RWPE1 (cell line): ENCODE data around the gene GAS2L2.

Source experiments
- CTCF ChIA-PET: fragments of 350-600 bp; sonication (Branson Sonifier 250); formaldehyde crosslinking; extraction: SDS; loops from one replicate; lab custom pipeline; 2021; lab: Yijun Ruan, JAX
- POLR2A ChIA-PET: fragments of 400-600 bp; formaldehyde crosslinking; extraction: SDS; loops from one replicate; lab custom pipeline; 2020; ENCODE audit warnings: antibody characterized with exemption; ENCODE audit not compliant: low non-redundant PET; lab: Yijun Ruan, JAX
- DNase-seq: peaks from one replicate; pipeline ENCODE4 v3.0.0; 2012; ENCODE audit warnings: low spot score
- H3K27ac ChIP-seq: fragments of 450-650 bp; 2 replicates; pipeline ENCODE4 v1.5.1; 2017
- TF ChIP-seq, protein P1 (sequence below): fragments of 450-650 bp; conservative IDR thresholded peaks from 2 replicates; pipeline ENCODE4 v1.5.1; 2017; ENCODE audit warnings: low read depth, mild to moderate bottlenecking

GAS2L2 gene

GRCh38 chr17:35795871-35796265 lies 42.8 kb upstream of the GAS2L2 start:
- TF ChIP-seq, protein P1, sequence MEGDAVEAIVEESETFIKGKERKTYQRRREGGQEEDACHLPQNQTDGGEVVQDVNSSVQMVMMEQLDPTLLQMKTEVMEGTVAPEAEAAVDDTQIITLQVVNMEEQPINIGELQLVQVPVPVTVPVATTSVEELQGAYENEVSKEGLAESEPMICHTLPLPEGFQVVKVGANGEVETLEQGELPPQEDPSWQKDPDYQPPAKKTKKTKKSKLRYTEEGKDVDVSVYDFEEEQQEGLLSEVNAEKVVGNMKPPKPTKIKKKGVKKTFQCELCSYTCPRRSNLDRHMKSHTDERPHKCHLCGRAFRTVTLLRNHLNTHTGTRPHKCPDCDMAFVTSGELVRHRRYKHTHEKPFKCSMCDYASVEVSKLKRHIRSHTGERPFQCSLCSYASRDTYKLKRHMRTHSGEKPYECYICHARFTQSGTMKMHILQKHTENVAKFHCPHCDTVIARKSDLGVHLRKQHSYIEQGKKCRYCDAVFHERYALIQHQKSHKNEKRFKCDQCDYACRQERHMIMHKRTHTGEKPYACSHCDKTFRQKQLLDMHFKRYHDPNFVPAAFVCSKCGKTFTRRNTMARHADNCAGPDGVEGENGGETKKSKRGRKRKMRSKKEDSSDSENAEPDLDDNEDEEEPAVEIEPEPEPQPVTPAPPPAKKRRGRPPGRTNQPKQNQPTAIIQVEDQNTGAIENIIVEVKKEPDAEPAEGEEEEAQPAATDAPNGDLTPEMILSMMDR = no peak
- DNase-seq = no peak
- ChIA-PET CTCF (interaction anchor here (0.7 to 2.8 kb wide), 5 partner anchors 9 to 32 kb away, joined by 3 to 22 read pairs (median 5); partner anchors contain the start of gene TAF15), POLR2A (no interaction called here)
- H3K27ac ChIP-seq = peak overlapping the region; percentile 94

DNA sequence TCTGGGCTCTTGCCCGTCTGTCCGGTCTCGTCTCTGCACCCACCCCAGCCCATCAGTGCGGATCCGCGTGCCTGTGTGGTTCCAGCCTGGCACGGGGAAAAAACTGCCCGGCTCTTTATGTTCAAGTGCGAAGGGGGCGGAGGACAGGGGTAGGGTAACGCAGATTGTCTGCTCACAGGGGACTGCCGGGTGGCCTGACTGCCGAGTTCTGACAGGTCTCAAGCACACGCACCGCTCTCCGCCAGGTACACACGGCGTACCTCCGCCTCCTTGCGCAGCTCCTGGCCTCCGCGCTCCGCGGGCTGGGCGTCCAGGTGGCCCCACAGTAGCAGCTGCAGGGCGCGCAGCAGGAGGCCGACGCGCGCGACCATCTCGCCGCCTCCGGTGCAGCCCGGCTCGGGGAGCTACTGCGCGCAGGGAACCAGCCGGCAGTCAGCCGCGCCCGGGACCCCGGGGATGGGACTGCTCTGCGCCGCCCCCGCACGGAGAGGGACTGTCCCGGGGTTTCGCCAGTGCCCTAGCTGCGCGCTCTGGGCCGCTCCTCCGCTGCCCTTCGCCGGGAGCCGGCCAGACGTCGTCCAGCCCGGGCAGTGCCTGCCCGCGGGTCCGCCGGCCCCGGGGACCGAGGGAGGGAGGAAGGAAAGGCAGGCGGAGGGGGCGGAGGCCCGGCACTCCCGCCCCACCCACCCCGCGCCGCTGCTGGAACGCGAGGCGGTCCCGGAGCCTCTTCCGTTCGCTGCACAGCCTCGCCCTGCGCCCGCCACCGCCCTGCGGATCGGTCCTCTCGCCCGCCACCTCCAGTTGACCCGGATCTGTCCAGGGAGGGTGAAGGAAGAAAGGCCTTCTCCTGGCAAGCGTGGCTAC lies 42.2 kb upstream of the GAS2L2 start, which contains the start of gene MMP28:
Gene MMP28 (minus strand): TSS at position 635 of the 864 bp plus-strand sequence. CDS start 264 bp downstream, at position 371.
- CTCF ChIA-PET = interaction anchor here (0.7 to 2.8 kb wide), 5 partner anchors 16 to 240 kb away, joined by 3 to 22 read pairs (median 4); no protein-coding TSS in a partner anchor
- TF ChIP-seq, protein P1 = no peak
- DNase-seq = peak; percentile 76
- peak within 1 kb of the TSS; percentile 94 for H3K27ac ChIP-seq
- POLR2A ChIA-PET = interaction anchor here (0.6 kb wide), 1 partner anchor 10 kb away, joined by 3 read pairs; no protein-coding TSS in a partner anchor

DNA sequence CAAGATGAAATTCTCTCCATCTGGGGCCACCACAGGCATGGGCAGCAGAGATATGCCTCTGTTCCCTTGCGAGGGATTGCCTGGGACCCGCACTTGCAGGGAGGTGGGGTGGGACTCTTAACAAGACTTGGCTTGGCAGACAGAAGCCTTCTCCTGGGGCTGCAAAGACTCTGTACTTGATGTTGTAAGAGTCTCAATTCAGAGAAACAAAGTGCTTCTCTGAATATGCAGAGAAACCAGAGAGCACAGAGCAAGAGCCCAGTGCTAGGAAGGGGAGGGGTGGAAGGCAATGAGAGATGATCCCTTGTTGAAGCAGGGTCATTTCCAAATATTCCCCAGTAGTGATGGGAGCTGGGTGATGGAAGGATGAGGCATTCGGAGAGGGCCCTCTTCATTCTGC lies 40.2 kb upstream of the GAS2L2 start:
- no peak for DNase-seq
- TF ChIP-seq, protein P1 = no peak
- H3K27ac ChIP-seq = peak overlapping the region; percentile 94
- CTCF ChIA-PET = interaction anchor here (1.6 to 2.8 kb wide), 2 partner anchors 12 to 29 kb away, joined by 6 to 22 read pairs; no protein-coding TSS in a partner anchor
- POLR2A ChIA-PET = no interaction called here

DNA sequence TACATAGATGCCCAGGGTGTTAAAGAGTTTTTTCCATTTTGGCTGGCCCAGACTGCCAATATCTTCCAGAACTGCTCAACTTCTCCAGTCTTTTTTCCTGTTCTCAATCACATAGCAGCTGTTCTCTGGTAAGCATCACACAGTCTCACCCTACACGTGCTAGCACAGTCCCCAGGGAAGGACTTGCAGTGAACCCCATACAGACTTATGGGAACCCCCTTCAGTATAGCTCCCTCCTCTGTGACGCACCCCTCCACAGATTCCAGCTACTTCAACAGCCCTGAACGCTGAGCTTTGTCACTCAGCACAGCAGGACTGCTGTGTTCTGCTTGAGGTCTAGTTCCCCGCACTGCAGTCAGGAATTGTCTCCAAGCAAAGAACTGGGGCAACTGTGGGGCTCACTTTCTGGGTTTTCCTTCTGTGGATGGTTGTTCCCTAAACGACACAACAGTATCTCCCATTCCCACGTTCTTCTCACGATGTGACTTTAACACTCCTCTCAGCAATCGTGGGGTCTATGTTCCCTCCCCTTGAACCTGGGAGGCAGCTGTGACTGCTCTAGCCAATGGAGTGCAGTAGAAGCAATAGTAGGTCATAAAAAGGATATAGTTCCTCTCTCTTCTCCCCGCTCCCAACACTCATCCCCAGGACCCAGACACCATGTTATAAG lies 38.8 kb upstream of the GAS2L2 start:
- POLR2A ChIA-PET = no interaction called here
- H3K27ac ChIP-seq = peak overlapping the region; percentile 76
- CTCF ChIA-PET = interaction anchor here (1.1 kb wide), 1 partner anchor 13 kb away, joined by 3 read pairs; no protein-coding TSS in a partner anchor
- TF ChIP-seq, protein P1 = no peak
- DNase-seq = no peak

DNA sequence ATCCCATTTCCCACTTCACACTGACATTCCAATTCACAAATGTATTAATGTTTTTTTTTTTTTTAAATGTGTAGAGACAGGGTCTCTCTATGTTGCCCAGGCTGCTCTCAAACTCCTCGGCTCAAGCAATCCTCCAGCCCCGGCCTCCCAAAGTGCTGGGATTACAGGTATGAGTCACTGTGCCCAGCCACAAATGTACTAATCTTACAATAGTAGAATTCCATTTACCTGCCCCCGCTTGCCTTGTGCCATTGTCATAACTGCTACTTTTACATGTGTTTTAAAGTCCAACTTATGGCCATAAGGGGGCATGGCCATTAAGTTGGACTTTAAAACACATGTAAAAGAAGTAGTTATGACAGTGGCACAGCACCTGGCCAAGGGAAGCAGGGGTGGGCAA lies 37.8 kb upstream of the GAS2L2 start:
- POLR2A ChIA-PET = no interaction called here
- CTCF ChIA-PET = no interaction called here
- DNase-seq = no peak
- TF ChIP-seq, protein P1 = no peak
- H3K27ac ChIP-seq = peak overlapping the region; percentile 76
